Tibial nerve (tissue), 4 donors: ENCODE results near the gene BMP2K. TPM values are rescaled to one million over a fixed set of nuclear protein-coding genes. Genes with fewer than 3 reads are reported as not detected.

Experiments used
- DNase-seq, 2 donors: peaks; one replicate each; pipeline ENCODE4 v3.0.0-alpha.2; 2019; ENCODE audit warnings: low spot score in 2 of 2
- H3K27ac ChIP-seq, 4 donors: fragments of 200-600 bp; sonication (generic) in 3 of 4; one replicate each; pipeline ENCODE4 v1.5.1; 2017 to 2019; ENCODE audit warnings: mild to moderate bottlenecking in 1 of 4
- H3K27me3 ChIP-seq, 2 donors: fragments of 200-600 bp; sonication (generic) in 1 of 2; one replicate each; pipeline versions ENCODE4 v1.5.1 to v1.6.0; 2017 to 2019
- H3K36me3 ChIP-seq, 3 donors: fragments of 200-600 bp; sonication (generic); one replicate each; pipeline ENCODE4 v1.5.1; 2018 to 2019
- H3K4me1 ChIP-seq, 4 donors: fragments of 200-600 bp; sonication (generic) in 3 of 4; one replicate each; pipeline ENCODE4 v1.5.1; 2017 to 2019
- H3K4me3 ChIP-seq, 4 donors: fragments of 200-600 bp; sonication (generic) in 3 of 4; one replicate each; pipeline ENCODE4 v1.5.1; 2017 to 2019; ENCODE audit warnings: mild to moderate bottlenecking in 1 of 4, moderate library complexity in 1 of 4
- H3K9me3 ChIP-seq, 4 donors: fragments of 200-600 bp; sonication (generic) in 3 of 4; one replicate each; pipeline ENCODE4 v1.5.1; 2017 to 2019
- EP300 ChIP-seq, 2 donors: sonication (generic); formaldehyde crosslinking; IDR thresholded peaks; one replicate each; pipeline ENCODE4 v1.6.1; 2017; ENCODE audit warnings: antibody characterized with exemption in 2 of 2, mild to moderate bottlenecking in 1 of 2
- POLR2A ChIP-seq, 2 donors: fragments of 450-650 bp; IDR thresholded peaks; one replicate each; pipeline ENCODE4 v1.6.1; 2017; ENCODE audit warnings: antibody characterized with exemption in 2 of 2, mild to moderate bottlenecking in 2 of 2, moderate library complexity in 2 of 2
- WGBS, 2 donors: methylation state at CpG; one replicate each; pipeline ENCODE4 v1.1.5; 2018; 5-methylcytosine and 5-hydroxymethylcytosine counted together
- total RNA-seq, 4 donors: library from RNA; depleted of rRNA; stranded (reverse); fragments of >200 nt; gene quantifications; one replicate each; pipeline ENCODE4 v1.1.0, GENCODE V29; 2016
- TF ChIP-seq, protein P1 (sequence below), 5 experiments: fragments of 200-600 bp in 3 of 5; fragments of 450-650 bp in 2 of 5; sonication (generic) in 3 of 5; IDR thresholded peaks; one replicate each; pipeline ENCODE4 v1.5.1; 2016 to 2019; ENCODE audit warnings: antibody characterized with exemption in 5 of 5, mild to moderate bottlenecking in 3 of 5, moderate library complexity in 2 of 5

The BMP2K gene
- total RNA-seq, 4 donors from 2014 or later = 39.8 to 84.8 (median 67.0) TPM

DNA sequence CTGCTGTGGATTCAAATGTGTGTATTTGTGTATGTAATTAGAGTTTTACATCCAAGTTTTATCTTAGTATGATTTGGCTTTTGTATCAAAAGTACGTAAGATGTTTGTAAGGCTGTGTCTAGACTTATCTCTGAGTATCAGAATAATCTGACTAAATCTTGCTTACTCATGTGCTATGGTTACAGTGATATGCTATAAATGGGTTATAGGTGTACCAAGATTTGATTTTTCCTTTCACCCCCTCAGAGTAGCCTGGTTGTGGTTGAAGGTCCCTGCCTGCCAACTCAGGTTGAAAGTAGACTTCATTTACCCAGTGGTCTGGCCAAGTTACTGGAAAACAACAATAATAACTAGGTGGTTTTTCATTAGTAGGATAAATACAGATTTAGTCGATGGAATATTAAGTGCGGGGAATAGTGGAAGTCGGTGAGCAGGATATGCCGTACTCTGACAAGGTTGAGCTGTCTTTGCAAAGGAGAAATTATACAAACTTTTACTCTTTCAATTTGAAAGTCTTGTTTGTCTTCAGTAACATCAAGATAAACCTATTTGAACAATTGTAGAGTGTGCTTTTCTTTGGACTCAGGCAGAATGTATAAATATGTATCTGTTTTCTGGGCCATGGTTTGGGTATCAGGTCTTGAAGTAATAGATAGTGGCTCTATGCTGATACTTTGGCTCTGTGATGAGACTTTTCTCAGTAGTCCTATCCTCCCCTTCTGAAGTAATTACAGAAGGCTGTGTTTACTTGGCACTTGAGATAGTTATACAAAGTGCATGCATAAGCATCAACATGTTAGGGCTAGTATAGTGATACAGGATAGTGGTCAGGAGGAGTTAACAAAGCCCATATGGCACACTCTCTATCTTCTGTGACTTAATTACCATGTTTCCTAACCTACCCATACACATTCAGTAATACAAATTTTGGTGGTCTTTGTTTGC is 23.7 kb downstream of the BMP2K start:
- H3K27me3 ChIP-seq = no peaks in the 10 kb centered on the region
- H3K9me3 ChIP-seq = peaks cover 0 to 9% (median 0%) of the 10 kb centered on the region in 4 donors
- H3K4me1 ChIP-seq = peaks cover 0 to 15% (median 2%) of the 10 kb centered on the region in 4 donors
- H3K4me3 ChIP-seq = no peak overlapping the region
- WGBS, 2 donors = 95 to 96% methylated on average over 5 of the region's 5 CpGs
- TF ChIP-seq EP300 (IDR thresholded peaks at IDR 0.05) (no peak), POLR2A (IDR thresholded peaks at IDR 0.05) (no peak)
- TF ChIP-seq, protein P1, sequence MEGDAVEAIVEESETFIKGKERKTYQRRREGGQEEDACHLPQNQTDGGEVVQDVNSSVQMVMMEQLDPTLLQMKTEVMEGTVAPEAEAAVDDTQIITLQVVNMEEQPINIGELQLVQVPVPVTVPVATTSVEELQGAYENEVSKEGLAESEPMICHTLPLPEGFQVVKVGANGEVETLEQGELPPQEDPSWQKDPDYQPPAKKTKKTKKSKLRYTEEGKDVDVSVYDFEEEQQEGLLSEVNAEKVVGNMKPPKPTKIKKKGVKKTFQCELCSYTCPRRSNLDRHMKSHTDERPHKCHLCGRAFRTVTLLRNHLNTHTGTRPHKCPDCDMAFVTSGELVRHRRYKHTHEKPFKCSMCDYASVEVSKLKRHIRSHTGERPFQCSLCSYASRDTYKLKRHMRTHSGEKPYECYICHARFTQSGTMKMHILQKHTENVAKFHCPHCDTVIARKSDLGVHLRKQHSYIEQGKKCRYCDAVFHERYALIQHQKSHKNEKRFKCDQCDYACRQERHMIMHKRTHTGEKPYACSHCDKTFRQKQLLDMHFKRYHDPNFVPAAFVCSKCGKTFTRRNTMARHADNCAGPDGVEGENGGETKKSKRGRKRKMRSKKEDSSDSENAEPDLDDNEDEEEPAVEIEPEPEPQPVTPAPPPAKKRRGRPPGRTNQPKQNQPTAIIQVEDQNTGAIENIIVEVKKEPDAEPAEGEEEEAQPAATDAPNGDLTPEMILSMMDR (IDR thresholded peaks at IDR 0.05) = no peak
- no peak overlapping the region for H3K27ac ChIP-seq
- no peak for DNase-seq
- H3K36me3 ChIP-seq = peaks cover 0 to 5% (median 0%) of the 10 kb centered on the region in 3 donors

DNA sequence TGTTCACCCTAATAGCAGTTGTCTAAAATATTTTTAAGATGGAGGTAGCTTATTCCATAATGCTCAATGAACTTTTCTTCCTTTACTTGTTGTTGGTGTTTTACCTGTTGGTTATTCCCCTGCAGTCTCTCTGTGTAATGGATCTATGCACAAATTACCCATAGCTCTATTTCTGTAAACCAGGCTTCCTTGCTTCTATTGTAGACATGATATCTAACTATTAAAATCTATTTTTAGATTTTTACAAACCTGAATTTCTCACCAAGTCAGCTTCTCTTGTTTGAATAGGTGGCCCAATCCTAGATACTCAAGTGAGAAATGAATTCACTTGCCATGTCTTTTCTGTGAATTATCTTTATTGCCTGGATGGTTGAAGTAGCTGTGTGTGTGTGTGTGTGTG is 24.8 kb downstream of the BMP2K start:
- Histone ChIP-seq H3K4me3 (no peak overlapping the region), H3K27ac (no peak overlapping the region), H3K9me3 (peaks cover 0 to 14% (median 1%) of the 10 kb centered on the region in 4 donors), H3K27me3 (no peaks in the 10 kb centered on the region), H3K4me1 (peaks cover 0 to 15% (median 2%) of the 10 kb centered on the region in 4 donors), H3K36me3 (peaks cover 0 to 4% (median 0%) of the 10 kb centered on the region in 3 donors)
- DNase-seq = no peak
- TF ChIP-seq POLR2A (IDR thresholded peaks at IDR 0.05) = no peak
- TF ChIP-seq EP300 (IDR thresholded peaks at IDR 0.05) = no peak

DNA sequence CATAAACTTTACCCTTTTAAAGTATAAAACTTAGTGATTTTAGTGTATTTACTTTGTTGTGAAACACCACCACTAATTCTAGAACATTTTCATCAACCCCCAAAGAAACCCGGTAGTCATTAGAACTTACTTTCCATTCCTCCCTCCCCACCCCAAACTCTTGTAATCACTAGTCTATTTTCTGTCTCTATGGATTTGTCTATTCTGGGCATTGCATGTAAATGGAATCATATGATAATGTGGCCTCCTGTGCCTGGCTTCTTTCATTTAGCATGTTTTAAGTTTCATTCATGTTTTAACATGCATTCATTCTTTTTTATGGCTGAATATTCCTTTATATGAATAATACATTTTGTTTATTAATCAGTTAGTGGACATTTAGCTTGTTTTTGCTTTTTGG is 27.8 kb downstream of the BMP2K start:
- no peak overlapping the region for H3K27ac ChIP-seq
- no peak for DNase-seq
- peaks cover 0 to 3% (median 1%) of the 10 kb centered on the region in 4 donors for H3K4me1 ChIP-seq
- peaks cover 0 to 17% (median 0%) of the 10 kb centered on the region in 3 donors for H3K36me3 ChIP-seq
- TF ChIP-seq, protein P1 (IDR thresholded peaks at IDR 0.05) = no peak
- TF ChIP-seq POLR2A (IDR thresholded peaks at IDR 0.05) (no peak), EP300 (IDR thresholded peaks at IDR 0.05) (no peak)
- 71 to 83% methylated on average over 1 of the region's 1 CpG for WGBS, 2 donors
- H3K9me3 ChIP-seq = peaks cover 0 to 36% (median 7%) of the 10 kb centered on the region in 4 donors
- H3K27me3 ChIP-seq = no peaks in the 10 kb centered on the region
- no peak overlapping the region for H3K4me3 ChIP-seq

GRCh38 chr4:78806943-78807460 is 30.9 kb downstream of the BMP2K start:
- Histone ChIP-seq H3K4me1 (peaks cover 0 to 19% (median 7%) of the 10 kb centered on the region in 4 donors), H3K9me3 (peaks cover 0 to 32% (median 7%) of the 10 kb centered on the region in 4 donors), H3K4me3 (no peak overlapping the region), H3K36me3 (peaks cover 0 to 17% (median 0%) of the 10 kb centered on the region in 3 donors), H3K27ac (no peak overlapping the region), H3K27me3 (no peaks in the 10 kb centered on the region)
- no peak for DNase-seq
- WGBS, 2 donors = 87% methylated on average over 6 of the region's 6 CpGs
- TF ChIP-seq, protein P1 (IDR thresholded peaks at IDR 0.05) = no peak
- TF ChIP-seq EP300 (IDR thresholded peaks at IDR 0.05) (no peak), POLR2A (IDR thresholded peaks at IDR 0.05) (no peak)

DNA sequence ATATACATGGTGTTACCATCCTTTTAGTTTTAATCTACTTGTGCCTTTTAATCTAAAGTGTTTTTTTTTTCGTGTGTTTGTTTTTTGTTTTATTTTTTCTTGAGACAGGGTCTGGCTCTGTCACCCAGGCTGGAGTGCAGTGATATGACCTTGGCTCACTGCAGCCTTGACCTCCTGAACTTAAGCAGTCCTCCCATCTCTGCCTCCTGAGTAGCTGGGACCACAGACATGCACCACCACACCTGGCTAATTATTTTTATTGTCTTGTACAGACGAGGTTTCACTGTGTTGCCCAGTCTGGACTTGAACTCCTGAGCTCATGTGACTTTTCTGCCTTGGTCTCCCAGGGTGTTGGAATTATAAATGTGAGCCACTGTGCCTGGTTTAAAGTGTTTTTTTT is 33.1 kb downstream of the BMP2K start:
- Histone ChIP-seq H3K27me3 (no peaks in the 10 kb centered on the region), H3K27ac (no peak overlapping the region)

More for the DNA sequence above, 33.1 kb downstream of the BMP2K start:
- Histone ChIP-seq H3K9me3 (peaks cover 0 to 27% (median 7%) of the 10 kb centered on the region in 4 donors), H3K4me1 (peaks cover 0 to 26% (median 7%) of the 10 kb centered on the region in 4 donors), H3K36me3 (peaks cover 0 to 17% (median 0%) of the 10 kb centered on the region in 3 donors), H3K4me3 (no peak overlapping the region)
- no peak for DNase-seq
- TF ChIP-seq, protein P1 (IDR thresholded peaks at IDR 0.05) = no peak
- 60 to 61% methylated on average over 2 of the region's 2 CpGs for WGBS, 2 donors
